Measurements from ENCODE around the gene SYT7.

The SYT7 gene

GRCh38 chr11:61609000-61609979 lies 28.4 kb upstream of the SYT7 start:
- no peak for DNase-seq (ENCODE audit: low read depth)

DNA sequence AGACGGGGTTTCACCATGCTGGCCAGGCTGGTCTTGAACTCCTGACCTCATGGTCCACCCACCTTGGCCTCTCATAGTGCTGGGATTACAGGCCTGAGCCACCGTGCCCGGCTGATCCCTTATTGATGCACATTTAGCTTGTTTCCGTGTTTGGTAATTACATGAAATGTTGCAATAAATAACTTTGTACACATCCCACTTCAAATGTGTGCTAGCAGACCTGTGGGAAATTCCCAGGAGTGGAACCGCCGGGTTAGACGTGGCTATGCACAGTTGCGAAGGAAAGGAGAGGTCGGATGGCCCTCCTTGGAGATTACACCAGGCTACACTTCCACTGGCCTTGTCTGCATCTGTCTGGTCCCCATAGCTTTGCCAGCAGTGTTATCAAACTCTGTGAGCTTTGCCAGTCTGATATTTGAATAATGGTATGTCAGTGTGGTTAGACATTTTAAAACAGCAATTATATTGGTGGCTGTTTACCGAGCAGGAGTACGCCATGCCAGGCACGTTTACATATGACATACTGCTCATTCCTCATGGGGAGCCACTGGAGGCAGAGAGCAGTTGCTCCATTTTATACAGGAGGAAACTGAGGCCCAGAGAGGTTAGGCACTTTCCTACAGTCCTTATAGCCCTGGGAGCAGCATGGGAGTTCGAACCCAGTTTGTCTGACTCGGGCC lies 27.2 kb upstream of the SYT7 start:
- DNase-seq (ENCODE audit: low read depth), result no peak

GRCh38 chr11:61607426-61607825 lies 26.6 kb upstream of the SYT7 start:
- DNase-seq (ENCODE audit: low read depth), result no peak

GRCh38 chr11:61603667-61604066 lies 22.8 kb upstream of the SYT7 start:
- DNase-seq (ENCODE audit: low read depth), result no peak

GRCh38 chr11:61602775-61603569 lies 22.1 kb upstream of the SYT7 start:
- peak; percentile 89 for DNase-seq (ENCODE audit: low read depth)

DNA sequence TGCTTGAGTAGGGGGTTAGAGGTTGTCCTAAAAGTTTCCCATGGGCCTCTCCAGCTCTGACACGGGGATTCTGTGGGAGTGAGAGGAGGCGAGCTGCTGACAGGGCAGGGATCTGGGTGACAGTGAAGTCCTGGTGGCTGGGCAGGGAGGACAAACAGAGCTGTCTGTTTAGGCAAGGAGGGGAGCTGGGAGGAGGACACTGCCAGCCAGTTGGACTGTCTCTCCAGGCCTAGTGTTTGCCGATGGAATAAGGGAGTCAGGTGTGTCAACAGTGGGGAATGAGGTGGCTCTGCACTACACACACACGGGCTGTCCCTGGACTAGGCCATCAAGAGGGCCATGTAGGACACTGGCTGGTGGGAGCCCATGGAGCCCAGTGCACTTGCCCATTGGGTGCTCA lies 20.6 kb upstream of the SYT7 start:
- no peak for DNase-seq (ENCODE audit: low read depth)

DNA sequence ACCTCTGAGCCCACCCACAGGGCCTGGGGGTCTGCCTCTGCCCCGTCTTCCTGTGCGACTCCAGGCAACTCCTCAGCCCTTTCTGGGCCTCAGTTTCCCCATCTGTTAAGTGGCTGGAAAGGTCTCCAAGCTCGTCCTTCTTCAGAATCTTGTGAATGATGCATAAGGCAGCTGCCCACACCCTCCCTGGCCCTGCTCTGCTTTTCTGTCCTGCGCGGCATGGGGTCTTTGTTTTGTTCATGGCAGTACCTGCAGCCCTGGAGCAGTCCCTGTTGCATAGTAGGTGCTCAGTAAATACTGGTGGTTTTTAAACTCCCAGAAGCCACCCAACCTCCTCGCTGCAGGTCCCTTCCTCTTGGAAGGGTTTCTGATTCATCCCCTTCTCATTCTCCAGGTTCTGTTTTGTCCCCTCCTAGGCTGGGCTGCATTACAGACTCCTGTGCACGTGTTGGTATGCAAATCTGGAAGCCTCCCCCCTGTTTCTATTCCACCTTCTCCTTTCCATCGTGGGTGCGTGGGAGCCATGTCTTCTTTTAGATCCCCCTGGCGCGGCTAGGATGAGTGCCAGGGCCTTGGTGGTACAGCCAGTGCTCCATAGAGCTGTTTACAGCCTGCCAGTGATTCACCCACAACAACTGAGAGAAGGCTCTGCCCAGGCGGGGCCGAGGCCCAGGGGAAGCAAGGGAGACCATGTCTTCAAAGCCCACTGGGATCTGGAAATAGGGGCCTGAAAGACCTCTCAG lies 19.3 kb upstream of the SYT7 start:
- no peak for DNase-seq (ENCODE audit: low read depth)

GRCh38 chr11:61598886-61599868 lies 18.3 kb upstream of the SYT7 start:
- peak; percentile 25 for DNase-seq (ENCODE audit: low read depth)

GRCh38 chr11:61598374-61598773 lies 17.5 kb upstream of the SYT7 start:
- DNase-seq (ENCODE audit: low read depth), result no peak

DNA sequence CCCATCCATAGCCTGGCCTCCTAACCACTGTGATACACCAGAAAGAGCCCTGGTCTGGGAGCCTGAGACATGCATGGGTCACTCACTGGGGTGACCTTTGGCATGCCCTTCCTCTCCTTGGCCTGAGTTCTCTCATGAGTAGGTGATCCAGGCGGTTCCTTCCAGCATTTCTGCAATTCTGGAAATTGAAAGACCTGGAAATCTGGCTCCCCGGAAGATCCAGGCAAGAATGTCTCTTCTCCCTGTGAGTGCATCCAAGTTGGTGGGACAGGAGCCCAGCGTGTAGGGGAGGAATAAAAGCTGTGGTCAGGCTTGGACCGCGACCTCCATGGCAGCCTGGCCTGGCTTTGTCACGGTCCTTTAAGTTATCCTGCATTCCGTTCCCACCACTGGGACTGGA lies 16.1 kb upstream of the SYT7 start:
- DNase-seq (ENCODE audit: low read depth), result no peak

DNA sequence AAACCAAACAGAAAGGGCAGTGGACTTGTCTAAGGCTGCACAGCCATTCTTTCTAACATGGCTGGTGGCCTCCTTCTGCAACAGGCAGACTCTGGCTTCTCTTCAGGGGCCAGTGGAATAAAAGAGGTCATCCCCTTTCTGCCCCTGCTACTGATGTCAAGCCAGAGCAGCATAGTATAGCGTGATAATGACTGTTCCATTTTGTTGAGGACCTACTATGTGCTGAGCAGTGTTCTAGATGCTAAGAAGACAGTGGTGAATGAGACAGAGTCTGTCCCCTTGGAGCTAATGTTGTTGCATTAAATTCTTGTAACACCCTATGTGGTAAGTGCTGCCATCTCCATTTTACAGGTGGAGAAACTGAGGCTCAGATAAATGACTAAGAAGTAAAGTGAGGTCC lies 15.7 kb upstream of the SYT7 start:
- no peak for DNase-seq (ENCODE audit: low read depth)

- DNase-seq (ENCODE audit: low read depth), result no peak
These were observed 14.0 kb upstream of the SYT7 start for GRCh38 chr11:61594907-61595257.

DNA sequence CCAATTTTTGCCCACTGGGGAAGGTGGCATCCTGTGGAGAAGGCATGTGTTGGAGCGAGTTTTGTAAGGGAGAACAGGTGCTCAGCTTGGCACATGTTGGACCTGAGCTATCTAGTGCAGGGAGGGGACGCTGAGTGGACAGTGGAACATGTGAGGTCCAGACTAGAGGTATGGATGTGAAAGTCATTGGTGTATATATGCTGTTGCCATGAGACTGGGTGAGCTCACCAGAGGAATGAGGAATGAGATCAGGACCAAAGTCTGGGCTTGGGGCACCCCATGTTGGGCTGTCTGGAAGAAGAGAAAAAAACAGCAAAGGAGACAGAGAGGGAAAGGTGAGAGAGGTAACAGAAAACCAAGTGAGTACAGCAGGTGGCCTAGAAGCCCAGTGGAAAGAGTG lies 12.3 kb upstream of the SYT7 start:
- DNase-seq (ENCODE audit: low read depth), result no peak

GRCh38 chr11:61592176-61592575 lies 11.3 kb upstream of the SYT7 start:
- DNase-seq (ENCODE audit: low read depth), result no peak

DNA sequence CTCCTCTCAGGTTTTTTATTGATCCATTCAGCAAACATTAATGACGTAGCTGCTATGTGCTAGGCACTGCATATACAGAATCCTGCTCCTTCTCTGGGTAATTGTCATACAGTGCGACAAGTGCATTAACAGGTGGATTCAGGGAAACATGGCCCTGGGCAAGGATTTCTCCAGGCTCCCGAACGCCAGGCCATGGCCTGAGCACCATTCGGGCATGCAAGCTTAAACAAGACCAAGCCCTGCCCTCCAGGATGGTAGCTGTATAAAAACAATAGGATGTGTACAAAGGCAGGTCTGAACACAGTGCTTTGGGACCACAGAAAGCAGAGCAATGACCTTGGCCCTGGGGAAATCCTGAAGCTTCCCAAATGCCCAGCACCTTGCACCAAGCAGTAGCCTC lies 9.1 kb upstream of the SYT7 start:
- no peak for DNase-seq (ENCODE audit: low read depth)

- no peak for DNase-seq (ENCODE audit: low read depth)
These were observed 7.9 kb upstream of the SYT7 start for GRCh38 chr11:61588728-61589191.

- DNase-seq (ENCODE audit: low read depth), result peak; percentile 39
These were observed 7.3 kb upstream of the SYT7 start for GRCh38 chr11:61587951-61588727.

DNA sequence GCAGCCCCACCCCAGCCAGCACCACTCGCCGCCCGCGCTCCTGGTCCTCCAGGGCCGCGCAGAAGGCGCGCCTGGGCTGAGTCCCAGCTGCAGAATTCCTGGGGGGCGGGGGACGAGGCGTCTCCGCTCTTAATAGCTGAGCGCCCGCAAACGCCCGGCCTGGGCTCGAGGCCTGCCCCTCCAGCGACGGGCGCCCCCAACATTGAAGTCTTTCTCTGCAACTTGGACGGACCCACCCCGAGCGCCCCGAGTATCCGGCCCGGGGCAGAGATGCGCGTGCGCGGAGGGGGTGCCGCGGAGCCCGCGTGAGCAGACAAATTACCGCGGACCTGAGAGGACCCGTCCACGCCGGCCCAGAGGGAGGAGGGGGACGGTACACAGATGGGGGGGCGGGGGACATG lies 6.7 kb upstream of the SYT7 start:
- peak; percentile 27 for DNase-seq (ENCODE audit: low read depth)

DNA sequence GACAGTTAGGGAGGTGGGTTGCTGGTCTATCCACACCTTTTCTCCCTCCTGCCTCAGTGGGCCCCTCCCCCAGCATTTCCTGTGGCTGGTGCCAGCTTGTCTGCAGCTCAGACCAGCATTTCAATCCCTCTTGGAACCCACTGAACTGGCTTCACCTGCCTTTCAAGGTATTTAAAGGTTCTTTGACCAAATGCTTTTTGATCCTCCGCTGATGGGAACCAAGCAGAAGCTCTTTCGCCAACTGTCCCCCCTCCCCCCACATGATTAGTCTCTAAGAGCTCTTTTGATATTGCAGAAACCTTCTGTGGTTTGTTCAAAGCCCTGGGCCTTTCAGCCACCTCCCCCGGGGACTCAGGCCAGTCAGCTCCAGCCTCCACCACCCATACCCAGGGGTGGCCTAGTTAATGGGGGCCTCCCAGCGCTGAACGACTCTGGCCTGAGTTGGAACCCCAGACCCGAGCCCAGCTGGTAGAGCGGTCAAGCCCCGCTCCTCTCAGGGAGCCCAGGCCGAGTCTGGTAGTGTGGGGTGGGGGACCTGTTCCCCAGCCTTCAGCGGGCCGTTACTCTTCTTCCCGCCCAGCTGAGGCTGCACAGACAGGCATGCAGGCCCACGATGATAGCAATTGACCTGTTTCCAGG lies 6.0 kb upstream of the SYT7 start:
- DNase-seq (ENCODE audit: low read depth), result no peak

All from ELR (cell line).